CD4-positive, alpha-beta T cell treated with Interleukin-12 subunit alpha and Interleukin-12 subunit beta, for 1 hour (primary cell): ENCODE measurements around the gene TFB2M.

Source experiments
- DNase-seq: peaks from one replicate; pipeline ENCODE4 v3.0.0-alpha.2; 2020

The TFB2M gene

DNA sequence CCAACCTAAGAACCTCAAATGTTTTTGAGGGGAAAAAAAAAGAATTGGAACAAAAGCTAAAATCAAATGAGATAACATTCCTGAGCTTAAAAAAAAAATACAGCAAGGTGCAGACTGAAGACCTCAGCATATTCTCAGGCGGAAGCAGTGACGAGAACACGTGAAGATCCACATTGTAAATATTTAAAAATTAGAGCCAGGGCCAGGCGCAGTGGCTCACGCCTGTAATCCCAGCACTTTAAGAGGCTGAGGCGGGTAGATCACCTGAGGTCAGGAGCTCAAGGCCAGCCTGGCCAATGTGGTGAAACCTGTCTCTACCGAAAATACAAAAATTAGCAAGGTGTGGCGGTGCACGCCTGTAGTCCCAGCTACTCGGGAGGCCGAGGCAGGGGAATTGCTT is 15.7 kb downstream of the TFB2M start:
- DNase-seq = no peak

DNA sequence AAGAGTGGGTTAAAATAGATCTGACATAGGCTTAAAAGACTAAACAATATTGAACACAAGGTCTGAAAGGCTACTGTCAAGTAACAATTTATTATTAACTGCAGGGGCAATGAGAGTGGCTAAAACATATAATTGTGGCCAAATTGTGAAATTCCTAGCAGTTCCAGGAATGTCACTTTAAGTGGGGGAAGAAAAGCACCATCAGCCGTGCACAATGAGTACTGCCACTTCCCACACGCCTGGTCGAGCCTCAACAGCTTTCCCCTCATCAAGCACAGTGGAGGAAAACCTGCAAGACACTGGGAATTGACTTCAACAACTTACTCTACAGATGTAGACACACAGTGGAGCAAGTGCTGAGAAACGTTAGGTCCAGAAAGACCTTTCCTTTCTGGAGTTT is 16.4 kb downstream of the TFB2M start:
- DNase-seq = no peak

DNA sequence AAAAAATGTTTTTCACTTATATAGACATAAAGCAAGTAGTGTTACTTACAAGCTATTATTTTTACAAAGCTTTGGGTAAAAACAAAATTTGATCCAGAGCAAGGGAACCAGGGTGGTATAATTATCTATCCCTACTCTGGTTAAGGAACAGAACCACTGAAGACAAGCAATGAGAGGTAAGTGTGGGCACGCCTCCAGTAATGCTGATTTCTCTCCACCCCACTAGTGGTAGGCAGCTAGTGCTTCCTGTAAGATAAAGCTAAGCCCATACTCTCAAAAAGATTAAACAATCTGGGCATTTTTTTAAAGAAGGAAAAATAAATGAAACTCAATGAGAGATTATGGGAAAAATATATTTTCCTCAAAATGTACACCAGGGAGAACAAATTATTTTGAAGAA is 22.1 kb downstream of the TFB2M start:
- no peak for DNase-seq

DNA sequence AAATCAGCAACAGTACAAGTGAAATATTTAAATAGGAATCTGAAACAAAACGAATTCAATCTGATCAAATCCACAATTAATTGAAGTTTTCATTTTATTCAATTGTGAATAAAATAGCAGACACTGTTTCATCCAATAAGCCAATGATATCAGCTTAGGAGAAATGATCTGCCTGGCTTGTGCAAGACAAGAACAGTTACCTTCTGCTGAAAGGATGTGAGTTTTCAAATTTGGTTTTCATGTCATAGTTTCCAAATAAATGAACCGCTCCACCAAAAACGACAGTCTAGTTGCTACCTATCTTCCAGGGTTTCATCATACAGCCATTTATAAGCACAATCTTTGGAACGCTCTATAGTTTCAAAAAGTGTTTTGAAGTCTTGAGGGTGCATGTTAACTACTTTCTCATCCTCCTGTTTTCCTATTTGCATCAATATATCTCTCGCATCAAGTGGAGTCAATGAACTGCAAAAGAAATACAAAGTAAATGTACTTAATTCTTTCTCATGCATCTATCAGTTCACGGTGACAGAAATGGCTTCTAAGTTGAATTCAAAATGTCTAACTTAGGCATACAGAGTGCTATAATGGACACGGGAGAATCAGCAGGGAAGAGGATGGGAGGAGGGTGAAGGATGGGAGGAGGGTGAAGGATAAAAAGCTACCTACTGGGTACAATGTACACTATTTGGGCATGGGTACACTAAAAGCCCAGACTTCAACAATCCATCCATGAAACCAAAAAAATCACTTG is 25.1 kb downstream of the TFB2M start:
- no peak for DNase-seq

DNA sequence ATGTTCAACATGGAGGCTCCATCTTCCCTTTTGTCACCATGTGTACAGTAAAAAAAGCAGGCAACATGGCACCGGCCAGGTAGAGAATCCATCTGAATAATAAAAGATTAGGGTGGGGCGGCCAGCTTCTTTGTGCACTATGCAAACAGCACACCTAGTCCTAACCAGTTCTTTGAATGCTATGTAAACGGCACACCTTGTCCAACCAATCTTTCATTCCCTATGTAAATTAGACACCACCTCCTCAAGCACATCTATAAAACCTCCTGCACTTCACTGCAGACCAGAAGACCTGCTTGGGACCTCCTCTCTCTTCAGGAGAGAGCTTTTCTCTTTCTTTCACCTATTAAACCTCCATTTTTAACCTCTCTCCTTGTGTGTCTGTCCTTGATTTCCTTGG is 28.2 kb downstream of the TFB2M start:
- no peak for DNase-seq

DNA sequence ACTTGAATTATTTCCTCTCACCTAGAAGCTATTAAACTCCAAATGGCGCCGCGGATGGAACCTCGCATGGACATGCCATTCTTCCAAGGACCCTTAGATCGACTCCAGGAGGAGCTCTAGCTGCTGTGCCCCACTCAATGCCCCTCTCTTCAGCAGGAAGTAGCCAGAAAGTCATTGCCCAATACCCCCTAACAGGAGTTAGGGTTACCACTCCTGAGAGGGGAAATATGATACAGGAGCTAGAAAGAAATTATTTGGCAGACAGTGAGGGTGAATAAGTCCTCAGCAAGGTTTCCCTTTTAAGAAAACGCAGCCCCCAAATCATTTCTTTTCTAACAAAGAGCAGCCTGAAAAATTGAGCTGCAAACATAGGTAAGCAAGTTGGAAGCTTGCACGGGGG is 28.6 kb downstream of the TFB2M start:
- no peak for DNase-seq

DNA sequence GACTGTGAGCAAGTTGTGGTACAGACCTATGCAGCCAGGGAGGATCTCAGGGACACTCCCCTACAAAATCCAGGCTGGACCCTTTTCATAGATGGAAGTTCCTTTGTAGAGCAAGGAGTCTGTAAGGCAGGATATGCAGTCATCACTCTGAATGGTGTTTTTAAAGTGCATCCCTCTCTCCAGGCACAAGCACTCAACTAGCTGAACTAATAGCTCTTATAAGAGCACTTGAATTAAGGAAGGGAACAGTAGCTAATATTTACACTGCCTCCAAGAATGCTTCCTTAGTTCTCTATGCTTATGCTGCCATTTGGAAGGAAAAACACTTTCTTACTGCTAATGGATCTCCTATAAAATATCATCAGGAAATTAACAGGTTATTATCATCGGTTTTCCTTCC is 31.9 kb downstream of the TFB2M start:
- DNase-seq = no peak

DNA sequence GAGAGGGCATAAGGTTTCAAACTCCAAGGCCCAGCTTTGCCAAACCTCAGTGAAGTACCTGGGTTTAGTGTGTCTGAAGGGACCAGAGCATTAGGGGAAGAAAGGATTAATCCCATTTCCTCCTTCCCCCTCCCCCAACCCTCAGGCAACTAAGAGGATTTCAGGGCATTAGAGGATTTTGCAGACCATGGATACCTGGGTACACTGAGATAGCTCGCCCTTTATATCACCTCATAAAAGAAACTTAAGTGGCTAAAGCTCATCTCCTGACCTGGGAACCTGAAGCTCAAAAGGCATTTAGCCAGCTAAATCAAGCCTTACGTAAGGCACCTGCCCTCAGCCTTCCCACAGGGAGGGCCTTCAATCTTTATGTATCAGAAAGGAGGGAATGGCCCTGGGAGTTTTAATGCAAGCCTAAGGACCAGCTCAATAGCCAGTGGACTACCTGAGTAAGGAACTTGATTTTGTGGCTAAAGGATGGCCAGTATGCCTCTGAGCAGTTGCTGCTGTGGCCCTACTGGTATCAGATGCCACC is 32.6 kb downstream of the TFB2M start:
- no peak for DNase-seq

DNA sequence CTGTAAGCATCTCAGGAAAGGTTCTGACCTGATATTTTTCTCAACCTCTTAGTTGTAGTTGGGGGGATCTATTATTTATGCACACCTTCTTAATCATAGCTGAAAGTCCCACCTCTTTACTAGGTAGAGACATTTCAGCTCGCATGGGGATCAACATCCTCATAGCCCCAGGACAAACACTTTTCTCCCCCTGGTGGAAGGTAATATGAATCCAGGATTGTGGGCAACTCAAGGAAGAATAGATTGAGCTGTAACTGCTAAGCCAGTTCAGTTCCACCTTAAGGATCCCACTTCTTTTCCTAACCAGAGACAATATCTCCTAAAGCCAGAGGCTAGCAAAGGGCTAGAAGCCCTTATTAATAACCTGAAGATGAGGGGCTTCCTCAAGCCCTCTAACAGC is 33.5 kb downstream of the TFB2M start:
- no peak for DNase-seq

DNA sequence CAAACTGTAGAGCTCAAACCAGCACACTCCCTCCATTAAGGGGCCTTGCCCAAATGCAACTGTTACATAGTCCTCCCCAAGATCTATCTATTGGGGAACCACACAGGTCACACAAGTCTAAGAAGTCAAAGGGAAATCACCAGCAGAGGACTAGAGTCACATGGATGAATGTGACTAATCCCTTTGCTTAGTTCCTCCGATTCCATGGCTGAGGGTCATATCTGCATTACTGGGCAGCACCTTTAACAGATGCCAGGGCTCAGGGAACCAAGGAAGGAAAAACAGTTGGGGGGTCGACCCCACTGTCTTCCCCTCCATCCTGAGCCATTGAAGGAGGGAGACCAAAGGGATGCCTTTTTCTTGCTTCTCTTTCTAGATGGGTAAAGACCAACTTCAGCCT is 35.6 kb downstream of the TFB2M start:
- DNase-seq = no peak

DNA sequence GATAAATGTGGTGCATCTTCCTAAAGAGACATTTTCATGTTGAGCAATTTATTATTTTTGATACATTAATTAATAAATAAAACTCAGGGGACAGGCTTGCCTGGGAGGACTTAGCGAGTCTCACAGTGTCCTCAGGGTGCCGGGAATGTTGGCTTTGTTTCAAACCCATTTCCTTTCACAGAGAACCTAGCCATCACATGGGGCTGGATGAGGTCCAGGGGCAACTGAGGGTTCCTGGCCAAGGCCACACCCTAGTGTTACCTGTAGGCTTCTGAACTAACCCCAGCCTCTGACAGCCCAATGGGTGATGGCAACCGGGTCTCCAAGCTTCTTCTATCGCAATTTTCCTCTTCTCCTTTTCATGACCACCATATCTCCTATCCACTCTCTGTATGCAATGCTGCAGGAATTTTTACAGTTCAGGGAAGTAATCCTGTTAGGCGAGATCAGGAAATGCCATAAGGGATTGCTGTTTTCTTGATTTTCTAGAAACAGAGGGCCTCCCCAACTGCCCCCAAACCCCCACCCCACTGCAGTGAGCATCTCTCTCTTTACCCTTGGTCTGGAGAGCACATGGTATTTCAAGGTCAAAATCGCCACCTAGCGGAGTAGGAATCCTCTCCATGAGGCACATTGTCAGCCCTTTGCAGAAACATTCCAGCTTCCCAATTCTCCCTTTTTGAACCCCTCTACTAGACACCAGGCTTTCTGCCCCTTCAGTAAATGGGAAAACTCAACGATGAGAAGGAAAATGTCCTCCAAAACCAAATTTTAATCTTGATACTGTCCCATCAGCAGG is 36.9 kb downstream of the TFB2M start:
- no peak for DNase-seq

DNA sequence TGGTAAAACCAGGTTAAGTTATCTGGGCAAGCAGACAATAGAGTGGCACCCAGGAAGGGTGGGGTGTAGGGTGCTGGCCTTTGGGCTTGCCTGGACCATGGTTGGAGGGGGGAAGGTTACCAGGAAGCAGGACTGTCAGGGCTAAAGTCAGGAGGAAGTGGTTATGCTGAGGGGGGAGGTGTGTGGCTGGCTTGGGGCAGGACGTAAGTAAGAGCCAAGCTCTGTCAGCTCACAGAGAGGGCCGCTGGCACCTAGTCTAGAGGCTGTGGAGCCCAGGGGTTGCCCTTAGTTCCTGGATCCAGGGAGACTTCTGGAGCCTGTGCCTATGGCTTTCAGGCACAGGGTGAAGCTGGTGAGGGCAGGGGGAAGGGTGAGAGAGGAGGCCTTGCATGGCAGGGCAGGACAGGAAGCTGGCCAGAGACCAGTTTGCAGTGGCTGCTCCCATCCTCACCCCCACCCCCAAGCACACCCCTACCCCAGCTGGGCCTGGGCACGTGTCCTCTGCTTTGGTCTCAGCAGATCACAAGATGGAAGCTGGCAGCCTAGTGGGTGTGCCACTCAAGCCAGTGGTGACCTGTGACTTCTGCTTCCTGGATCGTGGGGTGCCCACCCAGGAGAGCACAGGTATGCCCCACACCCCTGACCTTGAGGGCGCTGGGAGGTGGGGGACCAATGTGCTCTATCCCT is 38.5 kb downstream of the TFB2M start:
- no peak for DNase-seq

DNA sequence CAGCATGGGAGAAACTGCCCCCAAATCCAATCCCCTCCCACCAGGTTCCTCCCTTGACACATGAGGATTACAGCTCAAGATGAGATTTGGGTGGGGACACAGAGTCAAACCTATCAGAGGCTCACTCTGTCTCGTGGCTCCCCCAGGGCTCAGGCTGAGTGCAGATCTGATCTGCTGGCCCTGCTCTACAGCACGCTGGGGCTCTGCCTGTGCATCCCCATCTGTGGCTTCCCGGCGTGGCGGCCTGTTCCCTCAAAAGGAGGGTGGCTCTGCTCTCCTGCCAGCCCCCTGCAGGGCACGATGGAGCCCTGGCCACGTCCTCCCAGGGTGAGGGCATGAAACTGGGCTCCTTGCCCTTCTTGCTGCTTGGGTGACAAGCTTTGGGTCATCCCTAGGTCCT is 39.1 kb downstream of the TFB2M start:
- DNase-seq = no peak

DNA sequence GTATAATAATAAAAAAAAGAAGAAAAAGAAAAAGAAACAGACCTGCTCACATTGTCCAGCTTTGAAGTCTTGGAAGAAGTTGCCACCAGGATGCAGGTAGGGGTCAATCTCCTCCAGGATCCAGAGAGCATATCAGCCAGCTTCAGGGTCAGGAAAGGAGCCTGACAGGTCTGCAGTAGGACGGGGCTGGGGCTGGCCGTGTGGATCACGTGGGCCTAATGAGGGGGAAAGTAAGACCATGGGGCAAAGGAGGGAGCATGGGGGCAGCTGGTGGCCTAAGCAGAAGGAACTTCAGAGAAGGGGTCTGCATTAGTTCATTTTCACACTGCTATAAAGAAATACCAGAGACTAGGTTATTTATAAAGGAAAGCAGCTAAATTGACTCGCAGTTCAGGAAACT is 39.7 kb downstream of the TFB2M start:
- DNase-seq = no peak

DNA sequence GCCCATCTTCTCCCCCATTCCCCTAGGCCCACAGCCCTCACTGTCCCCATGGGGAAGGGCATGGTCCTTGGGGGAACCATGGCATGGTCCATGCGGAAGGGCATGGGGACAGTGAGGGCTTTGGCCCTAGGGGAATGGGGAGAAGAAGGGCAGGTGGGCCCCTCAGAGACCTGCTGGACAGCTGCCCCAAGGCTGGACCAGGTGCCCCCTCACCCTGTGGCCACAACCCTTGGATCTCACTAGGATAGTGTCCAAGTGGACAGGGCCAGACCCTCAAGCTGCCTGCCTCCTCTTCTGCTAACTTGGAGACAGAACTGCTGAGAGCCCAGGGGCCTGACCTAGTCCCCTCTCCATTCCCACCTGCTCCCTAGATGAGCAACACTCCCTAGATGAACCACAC is 46.5 kb downstream of the TFB2M start:
- no peak for DNase-seq

DNA sequence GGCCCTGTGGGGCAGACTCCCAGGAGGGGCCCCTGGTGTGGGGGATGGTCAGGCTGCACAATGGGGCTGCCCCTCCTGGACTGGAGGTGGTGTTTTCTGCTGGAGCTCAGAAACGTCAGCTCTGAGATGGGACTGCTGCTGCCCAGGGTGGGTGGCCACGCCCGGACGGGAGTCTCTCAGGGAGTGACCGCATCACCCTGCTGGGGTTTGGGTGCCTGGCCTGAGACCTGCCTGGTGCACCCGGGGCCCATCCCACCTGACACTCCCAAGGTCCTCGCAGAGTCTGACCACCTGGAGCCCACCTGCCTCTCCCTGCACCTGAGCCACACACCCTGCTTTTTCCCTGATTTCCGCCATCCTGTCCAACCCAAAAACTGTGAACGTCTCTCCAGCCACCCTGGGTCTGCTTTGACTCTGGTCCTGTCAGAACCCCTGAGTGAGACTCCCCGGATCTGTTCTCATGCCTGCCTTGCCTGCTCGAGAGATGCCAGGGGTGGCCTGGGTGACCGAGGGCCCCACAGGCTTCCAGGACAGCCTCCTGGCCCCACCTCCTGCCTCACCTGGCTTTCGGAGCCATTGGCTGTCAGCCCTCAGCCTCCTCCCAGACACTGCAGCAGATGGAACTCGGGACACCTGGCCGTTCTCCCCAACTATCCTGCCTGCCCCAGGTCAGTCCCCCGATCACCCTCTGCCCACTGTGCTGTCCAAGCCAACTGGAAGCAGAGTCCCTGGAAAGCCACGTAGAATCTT is 47.4 kb downstream of the TFB2M start:
- DNase-seq = no peak

DNA sequence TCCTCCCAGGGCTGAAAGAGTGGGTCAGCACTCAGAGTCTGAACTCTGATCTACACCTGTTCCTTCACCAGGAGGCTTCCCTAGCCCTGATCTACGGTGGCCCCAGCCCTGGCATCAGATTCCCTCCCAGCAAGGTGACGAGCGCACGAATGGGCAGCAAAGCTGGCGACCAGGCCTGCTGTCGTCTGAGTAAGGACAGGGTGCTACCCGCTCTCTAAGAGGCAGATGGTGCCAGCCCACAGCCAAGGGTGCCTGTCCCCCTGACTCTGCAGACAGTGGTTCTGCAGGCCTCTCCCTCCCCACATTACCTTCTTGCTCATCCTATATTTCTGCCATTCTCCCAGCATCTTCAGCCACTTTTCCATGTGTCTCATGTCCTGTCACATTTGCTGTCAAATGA is 48.7 kb downstream of the TFB2M start:
- DNase-seq = no peak

DNA sequence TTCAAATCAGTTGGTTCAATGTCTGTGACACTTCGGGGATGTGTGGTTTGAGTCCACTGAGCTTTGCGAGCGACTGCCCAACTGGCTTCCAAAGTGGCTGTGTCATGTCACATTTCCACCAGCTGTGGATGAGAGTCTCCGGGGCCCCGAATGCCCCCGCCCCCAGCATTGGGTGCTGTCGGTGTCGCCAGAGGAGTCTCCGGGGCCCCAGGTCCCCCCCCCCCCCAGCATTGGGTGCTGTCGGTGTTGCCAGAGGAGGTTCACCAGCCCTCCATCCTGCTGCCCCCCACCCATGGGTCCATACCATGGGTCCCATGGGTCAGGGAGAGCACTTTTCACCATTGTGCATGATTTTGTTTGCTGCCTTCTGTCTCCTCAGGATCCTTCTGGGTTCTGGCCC is 49.9 kb downstream of the TFB2M start:
- DNase-seq = no peak

DNA sequence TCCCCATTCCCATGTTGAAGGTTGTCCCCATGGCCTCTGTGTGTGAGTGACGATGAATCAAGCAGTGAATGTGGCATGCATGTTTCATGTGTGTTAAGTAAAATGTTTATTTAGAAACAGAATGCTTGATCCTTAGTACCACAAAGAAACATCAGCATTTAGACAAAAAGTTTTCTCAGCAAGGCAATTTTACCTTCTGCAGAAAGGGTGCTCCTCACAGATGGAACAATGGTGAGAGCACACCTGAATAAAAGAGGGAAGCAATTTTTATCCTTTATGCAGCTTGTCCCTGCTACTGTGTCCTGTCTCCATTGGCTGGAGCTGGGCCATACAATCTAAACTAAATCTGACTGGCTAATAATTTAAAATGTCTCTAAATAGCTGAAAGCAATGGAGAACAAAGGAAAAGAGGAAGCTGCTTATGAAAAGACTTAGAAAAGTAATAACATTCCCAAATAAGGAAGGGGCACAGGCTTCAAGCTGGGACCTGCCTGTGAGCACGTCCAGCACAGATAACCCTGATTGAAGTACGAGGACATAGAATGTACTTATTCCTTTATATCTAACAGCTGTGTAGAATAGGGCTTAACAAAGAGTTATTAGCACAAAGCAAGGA is 50.6 kb downstream of the TFB2M start:
- no peak for DNase-seq

DNA sequence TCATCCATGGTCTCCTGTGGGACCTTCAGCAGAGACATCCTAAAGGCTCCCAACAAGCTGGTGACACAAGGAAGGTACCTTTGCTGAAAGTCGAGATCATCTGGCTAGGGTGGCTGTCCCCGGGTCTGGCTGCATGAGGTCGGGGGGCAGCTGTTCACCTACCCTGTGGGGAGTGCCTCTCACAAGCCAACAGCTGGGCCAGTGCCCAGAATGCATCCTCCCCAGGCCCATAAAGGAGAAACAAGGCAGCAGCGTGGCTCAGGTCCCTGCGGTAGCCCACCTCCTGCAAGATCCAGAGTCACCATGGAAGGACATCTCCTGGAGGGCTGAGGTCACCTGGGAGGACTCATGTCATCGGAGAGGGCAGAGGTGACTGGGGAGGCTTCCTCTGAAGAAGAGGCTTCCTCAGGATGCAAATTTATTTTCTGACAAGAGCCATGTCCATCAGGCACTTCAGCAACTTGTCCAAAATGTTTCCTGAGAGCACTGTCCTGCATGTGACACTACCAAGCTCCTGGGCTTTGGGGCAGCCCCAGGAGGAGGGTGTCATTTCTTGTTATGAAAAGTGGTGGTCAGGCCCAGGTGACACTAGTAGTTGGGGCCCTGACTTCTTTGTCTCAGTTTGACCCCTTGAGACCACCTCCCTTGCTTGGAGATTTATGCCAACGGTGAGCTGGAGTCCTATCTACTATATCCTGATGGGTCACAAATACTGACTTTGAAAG is 52.3 kb downstream of the TFB2M start:
- no peak for DNase-seq

DNA sequence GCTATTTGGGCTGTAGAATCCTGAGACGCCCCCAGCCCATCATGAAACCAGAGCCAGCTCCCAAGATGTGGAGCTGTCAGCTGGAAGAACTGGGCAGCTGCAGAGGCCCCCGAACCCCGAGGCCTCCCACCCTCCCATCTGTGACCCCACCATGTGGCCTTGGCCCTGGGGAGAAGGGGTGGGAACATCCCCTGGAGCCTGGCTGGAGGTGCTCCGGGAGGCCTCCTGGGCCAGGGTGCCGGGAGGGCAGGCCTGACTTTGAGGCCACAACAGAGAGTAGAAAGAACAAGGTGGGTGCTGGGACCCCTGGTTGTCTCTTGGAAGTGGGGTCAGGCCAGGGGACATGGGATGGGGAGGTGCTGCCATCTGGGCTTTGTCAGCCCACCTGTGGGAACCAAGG is 53.0 kb downstream of the TFB2M start:
- no peak for DNase-seq

DNA sequence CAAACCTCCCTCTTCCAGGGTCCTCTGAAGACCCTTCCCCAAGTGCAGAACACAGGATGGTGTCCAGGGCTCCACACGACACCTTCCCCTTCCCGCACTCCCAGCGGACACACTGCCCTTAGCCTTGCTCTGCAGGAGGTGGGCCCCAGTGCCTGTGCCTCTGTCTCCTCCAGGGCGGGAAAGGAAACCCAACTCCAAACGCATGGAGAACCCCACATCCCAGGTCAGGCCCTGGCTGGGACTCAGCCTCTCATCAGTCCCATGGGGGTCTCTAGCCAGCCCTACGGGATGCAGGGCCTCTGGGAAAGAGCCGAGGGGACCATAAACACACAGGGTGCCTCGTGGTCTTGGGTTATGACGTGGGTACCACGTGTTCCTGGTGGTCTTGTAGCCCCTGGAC is 53.4 kb downstream of the TFB2M start:
- DNase-seq = no peak
